Stimulated activated CD4-positive, alpha-beta T cell treated with anti-CD3 and anti-CD28 coated beads, Interleukin-15, amount 100 ng/mL, for 24 hours (primary cell): ENCODE measurements around the gene FOXO3.
"Not testable (repeated sequence)": the region's sequence is repeated elsewhere in the genome, so short reads cannot be mapped to it uniquely, and the experiment has no call there.

ENCODE experiments used
- DNase-seq: peaks from one replicate; pipeline ENCODE4 v3.0.0-alpha.2; 2020

FOXO3 gene

DNA sequence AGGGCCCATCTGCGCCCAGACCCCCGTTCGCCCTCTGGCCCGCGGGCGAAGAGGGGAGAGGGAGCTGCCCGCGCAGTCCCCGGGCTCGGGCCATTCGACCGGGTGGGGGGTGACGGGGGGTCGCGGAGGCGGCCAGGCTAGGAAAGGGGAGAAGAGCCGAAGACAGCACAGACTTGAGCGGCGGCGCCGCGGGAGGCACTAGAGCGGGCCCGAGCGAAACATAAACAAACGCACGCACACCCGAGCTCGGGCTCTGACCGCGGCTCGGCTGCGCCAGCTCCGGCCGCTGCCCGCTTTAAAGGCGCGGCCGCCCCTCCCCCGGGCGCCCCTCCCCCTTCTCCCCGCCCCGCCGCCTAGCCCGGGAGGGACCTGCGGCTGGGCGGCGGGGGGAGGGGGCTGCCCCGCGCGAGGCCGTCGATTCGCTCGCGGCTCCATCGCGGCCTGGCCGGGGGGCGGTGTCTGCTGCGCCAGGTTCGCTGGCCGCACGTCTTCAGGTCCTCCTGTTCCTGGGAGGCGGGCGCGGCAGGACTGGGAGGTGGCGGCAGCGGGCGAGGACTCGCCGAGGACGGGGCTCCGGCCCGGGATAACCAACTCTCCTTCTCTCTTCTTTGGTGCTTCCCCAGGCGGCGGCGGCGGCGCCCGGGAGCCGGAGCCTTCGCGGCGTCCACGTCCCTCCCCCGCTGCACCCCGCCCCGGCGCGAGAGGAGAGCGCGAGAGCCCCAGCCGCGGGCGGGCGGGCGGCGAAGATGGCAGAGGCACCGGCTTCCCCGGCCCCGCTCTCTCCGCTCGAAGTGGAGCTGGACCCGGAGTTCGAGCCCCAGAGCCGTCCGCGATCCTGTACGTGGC, at the start of gene FOXO3:
FOXO3 (plus strand) TSS at position 455 of the 846 bp plus-strand sequence; CDS start at position 747, 292 bp downstream.
- DNase-seq: peak; percentile 73

DNA sequence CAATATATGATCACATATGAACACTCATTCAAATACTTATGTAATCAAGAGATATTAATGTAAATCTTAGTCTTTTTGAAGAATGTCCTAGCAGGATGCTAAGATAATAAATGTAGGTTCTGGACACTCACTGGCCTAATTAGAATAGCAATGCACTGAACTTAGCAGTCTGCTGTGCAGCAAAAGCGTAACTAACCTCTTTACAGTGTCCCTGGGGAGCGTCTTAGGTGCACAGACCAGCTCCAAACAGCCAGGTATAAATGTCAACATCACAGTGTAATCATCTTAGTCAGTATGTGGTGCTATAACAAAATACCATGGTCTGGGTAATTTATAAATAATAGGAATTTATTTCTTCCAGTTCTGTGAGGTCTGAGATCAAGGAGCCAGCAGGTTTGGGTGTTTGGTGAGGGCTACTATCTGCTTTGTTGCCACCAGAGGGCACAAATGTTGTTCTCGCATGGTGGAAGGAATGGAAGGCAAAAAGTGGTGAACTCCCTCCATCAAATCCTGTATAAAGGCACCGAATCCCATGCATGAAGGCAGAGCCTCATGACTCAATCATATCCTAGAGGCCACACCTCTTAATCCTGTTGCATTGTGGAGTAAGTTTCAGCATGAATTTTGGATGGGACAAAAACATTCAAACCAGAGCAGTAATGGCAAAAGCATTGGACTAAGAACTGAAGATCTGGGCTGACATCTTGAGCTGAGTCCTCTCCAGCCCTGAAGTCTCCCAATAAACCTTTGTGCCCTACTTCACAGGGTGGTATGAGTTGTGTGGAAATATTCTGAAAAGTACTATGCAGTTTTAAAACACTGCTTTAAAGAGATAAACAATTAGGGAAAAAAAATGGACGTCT, 41.8 kb upstream of the FOXO3 start:
- peak; percentile 10 for DNase-seq

DNA sequence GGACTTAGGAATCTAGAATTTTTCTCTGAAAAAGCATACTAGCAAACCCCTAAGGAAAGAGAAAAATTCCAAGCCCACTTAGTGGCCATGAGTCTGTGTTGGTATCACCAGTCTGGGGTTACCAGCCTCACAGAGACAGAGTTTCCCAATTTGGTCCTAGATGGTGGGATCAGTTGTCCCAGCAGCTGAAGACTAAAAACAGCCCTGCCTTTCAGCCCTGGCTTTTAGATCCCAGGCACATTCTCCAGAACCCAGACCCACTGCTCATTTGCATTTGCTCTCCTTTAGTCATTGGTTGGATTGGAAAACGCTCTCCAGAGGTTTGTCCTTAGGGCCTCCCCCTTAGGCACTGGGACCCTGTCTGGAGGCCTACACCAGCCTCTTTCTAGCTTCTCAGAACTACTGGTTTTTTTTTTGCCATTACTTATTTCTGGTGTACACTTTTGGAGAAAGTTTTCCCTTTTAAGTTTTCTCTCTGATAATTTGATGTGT, 39.1 kb upstream of the FOXO3 start:
- no peak for DNase-seq

DNA sequence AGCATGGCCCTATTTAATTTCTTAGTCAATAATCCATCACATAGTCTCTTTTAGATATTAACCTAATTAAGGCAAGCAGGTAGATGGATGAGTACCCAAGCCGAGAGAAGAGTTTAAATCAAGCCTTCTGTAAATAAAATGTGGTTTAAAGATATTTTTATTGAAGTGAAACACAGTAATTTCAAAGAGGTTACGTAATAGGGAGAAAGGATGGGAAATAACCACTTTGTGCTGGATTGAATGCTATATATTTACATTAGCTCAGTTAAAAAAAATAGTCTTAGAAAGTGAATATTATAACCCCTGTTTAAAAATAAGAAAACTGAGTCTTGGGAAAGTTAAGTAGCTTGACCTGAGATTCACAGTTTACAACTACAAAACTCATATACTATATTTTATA, 37.0 kb upstream of the FOXO3 start:
- DNase-seq: no peak

DNA sequence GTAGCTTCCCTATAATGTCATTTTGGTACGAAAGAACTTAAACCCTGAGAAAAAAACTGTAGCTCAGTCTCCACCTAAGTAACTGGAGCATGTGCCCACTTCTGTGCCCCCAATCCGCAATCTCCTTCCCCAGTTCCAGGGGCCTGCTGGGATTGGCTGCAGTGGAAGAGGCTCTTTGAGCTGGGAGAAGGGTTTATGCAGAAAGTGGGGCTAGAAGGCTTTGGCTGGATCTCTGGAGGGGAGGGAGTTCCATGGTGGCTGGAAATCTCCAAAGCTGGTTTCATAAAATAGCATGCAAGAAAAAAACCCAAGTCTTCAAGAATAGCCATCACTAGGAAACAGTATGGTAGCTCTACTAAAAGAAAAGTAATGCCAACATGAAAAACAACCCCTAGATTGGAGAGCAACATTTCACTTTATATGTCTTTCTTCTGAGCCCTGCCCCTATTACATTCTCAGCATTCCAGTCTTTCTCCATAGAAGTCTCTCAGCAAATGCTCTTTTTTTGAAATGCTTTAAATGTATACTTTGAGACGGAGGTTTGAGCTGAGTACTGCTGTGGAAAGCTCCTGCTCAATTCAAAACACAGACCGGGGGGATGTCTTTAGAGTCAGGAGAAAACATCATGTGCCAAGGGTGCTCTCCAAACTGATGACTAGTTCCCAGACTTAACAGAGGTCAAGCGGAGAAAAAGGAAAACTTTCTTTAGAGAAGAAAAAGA, 36.0 kb upstream of the FOXO3 start:
- DNase-seq: no peak

DNA sequence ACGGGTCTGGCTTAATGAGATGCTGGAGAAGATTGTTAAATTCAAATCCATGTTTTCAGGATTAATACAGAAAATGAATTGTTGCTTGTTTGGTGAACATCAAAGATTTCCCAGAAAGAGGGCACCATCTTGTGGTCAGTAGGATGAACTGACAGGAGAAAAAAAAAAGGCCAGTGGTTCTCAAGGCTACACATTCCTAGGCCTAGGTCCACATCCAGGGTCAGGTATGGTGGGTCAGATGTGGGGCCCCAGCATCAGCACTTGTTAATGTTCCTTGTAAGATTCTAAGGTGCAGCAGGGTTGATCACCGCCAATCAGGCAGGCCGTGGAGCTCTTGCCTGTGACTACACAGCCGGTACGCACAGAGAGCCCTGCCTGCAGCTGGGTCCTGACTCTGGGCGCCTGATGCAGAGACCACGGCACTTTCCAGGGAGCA, 34.0 kb upstream of the FOXO3 start:
- DNase-seq: no peak

DNA sequence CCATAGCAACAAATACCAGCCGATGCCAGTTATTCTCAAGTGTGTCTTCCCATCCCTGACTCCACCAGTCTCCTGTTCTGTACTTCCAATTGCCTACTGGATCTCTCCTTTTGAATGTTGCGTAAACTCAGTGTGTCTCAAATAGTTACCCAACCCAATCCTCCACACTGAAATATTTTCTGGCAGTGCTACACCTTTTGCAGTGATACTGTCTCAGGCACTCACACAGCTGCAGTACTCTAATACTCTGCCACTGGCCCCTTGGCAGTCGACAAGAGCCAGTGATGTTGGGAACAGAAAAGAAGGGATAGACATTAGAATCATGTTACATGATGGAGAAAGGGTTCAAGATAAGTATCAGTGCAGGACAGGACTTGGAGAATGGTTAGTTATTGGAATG, 31.8 kb upstream of the FOXO3 start:
- DNase-seq: no peak

DNA sequence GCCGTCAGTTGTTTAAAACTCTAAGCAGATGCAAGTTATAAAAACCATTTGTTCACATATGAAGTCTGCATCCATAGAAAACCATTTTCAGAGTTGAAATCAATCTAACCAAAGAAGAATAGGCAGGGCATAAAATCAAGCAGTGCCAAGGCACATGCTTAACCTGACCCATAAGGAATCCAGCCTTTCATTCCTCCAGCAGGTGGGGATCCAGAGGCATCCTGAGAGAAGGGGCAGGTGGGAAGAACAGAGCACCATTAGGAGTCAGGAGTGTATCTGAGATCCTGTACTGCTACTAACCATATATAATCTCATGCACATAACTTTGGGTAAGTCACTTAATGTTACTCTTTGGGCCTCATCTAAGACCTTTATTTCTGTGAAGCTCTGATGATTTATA, 29.4 kb upstream of the FOXO3 start:
- DNase-seq: no peak

DNA sequence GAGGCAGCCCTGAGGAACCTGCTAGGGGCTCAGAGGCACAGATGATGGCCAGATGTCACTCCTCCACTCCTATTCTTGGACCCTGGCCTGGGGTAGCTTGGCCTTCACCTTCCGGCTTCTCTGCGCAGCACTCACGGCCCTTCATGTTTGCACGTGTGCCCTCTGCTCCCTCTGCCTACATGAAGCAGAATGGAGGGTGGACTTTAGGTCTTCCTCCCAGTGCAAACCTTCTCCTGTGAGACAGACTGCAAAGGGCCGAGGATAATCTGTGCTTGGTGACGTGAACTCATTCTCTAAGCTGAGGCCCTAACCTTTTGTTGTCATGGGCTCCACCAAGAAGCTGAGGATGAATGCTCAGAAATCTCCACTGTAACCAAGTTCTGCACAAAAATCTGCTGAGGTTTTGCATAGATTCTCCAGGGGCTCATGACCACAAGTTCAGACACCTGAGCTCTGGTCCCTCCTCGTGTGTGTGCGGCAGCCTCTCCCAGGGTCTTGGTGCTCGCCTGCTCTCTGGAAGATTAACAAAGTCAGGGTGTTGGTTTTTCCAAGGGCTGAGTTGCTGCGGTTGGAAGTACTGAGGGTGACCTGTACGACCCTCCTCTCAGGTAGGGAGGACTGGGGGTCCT, 25.5 kb upstream of the FOXO3 start:
- DNase-seq: no peak

DNA sequence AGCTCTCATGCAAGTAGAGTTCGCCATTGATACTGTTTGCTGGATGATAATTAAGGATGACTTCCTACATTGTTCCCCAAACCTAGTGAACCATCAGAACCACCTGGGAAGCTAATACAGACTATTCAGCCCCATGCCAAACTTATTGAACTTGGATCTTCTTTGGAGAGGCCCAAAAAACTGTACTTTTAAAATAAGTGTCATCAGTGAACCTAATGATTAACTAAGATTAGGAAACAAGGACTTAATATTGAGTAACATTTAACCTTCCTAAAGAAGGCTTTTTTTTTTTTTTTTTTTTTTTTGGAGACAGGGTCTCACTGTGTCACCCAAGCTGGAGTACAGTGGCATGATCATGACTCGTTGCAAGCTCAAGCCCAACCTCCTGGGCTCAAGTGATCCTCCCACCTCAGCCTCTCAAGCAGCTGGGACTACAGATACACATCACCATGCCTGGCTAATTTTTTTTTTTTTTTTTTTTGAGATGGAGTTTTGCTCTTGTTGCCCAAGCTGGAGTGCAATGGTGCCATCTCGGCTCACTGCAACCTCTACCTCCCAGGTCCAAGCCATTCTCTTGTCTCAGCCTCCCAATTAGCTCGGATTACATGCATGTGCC, 24.7 kb upstream of the FOXO3 start:
- not testable (repeated sequence) for DNase-seq

DNA sequence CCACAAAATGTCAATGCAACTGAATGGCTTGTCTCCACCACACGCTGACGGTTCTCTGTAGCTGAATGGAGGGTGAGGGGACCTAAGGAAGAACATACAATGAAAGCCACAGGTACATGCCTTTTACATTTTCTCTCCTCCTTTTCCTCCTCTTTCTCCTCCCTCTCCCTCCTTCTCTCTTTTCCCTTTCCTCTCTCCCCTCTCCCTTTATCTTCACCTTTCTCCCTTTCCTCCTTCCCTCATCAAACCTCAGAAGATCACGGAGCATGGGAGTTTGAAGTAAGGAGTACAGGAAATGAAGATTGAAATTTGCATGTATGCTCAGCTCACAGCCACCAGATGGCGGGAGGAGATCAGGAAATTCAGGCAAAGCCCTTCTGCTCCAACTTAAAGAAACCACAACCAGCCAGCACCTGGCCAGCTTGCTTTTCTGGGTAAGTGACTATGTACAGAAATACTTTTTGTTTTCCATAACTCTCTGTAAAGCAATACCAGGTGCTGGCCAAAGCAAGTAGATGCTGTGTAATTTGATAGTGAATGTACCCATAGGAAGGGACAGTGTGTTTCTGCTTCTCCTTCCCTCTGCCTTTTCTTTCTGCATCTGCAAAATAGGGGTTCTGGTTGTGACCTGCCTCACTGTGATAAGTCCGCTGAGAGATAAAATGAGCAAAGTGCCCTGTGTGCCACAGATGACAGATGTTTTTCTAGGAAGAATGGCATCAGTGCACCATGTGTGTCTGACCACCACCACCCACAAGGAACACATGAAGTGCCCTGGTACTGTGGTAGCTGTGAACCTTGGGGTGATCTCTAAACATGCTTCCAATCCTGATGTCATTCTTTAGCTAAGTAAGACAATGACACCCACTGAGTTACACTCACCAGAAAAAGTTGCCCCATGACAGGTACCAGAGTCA, 18.6 kb upstream of the FOXO3 start:
- DNase-seq: peak; percentile 72

DNA sequence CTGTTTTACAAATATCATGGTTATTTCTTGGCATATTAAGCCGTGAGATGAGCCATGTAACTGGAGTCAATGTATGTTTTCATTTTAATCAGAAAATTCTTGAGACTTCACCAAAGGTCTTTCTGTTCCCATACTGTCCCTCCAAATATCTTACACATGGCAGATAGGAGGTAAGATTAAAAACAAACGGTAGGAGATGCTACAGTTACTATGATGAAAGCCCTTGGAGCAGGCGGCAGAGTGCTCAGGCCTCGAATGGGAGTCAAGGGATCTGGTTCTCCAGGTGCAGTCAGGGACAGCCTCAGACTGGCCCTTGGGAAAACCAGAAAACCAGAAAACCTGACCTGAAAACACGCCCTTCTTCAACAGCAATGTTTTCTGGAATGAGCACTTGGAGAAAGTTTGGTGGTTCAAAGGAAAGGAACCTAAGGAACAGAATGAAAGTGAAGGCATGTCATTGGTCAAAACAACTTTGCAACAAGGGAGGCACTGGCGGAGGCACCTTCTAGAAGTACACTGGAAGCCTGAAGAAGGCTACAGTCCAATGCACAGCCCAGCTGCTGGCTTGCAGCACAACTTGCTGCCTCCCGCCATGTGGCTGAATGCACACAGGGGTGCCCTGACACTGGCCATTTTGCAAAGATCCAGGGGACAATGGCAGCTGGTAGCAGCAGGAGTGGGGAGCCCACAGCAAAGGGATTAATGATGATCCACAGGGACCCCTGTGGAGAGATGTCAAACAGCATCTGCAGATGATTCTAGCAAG, 17.4 kb upstream of the FOXO3 start:
- DNase-seq: no peak

DNA sequence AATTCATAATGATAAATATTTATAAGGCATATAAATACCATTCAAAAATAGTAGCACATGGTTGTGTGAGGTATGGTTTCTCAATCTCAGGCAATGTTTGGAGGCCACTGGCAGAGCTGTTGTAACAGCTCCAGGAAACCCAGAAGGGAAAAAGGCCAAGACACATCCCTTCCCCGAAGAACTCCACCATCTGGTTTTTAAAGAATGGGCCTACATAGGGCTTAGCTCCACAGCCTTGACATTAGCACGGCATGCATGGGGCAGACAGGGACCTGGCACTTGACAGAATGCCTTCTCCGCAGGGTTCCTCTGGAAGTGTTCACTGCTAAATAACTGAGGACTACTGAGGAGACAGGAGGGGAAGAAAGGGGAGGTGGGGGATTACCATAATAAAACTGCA, 16.1 kb upstream of the FOXO3 start:
- DNase-seq: no peak

DNA sequence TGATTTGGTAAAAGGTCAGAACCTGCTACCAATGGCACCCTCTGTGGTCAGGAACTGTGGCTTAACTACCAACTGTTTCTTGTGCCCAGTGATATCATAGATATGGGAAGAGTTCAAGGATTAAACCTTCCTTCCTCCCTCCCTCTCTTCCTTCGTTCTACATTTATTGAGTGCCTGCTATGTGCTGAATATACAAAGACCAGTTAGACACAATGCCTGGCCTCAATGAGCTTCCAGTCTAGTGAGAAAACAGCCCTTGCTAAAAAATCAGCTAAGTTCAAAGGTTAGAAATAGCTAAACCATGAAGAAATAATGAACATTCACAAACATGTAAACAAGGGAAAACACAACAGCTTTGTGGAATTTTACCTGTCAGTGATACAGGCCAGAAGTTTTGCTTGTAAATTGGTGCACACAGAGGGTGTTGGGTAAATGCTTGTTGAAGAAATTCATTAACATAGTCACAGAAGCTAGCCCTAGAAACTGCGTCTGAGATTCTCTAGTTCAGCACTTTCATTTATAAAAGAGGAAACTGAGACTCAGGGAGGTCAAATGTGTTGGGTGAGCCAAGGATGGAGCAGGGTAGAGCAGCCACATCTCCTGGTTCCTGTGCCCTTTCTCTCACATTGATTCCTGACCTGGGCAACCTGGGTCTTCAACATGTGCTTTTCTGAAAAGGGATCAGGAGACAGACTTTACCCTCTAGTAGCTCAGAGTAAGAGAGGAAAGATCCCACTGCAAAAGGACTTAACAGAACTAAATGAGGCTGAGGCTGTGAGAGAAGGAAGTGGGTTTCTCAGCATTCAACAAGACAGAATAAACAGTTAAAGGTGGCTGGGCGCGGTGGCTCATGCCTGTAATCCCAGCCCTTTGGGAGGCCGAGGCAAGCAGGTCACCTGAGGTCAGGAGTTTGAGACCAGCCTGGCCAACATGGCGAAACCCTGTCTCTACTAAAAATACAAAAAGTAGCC, 14.4 kb upstream of the FOXO3 start:
- no peak for DNase-seq

DNA sequence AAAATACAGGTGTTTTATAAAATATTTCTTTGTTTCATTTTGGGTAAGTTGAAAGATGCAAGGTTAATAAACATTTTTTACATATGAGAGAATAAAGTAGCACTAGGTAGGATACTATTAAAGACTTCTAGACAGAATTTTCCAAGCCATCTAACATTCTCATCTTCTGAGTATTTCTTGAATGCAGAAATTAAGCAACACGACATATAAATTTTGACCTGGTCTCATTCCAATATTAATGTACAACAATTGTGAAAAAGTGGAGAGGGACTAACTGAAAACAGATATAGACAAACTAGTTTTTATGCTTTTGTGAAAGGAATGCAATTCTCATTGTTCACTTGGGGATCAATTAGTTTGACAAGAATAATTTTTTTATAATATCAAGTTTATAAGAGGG, 11.5 kb upstream of the FOXO3 start:
- DNase-seq: no peak

DNA sequence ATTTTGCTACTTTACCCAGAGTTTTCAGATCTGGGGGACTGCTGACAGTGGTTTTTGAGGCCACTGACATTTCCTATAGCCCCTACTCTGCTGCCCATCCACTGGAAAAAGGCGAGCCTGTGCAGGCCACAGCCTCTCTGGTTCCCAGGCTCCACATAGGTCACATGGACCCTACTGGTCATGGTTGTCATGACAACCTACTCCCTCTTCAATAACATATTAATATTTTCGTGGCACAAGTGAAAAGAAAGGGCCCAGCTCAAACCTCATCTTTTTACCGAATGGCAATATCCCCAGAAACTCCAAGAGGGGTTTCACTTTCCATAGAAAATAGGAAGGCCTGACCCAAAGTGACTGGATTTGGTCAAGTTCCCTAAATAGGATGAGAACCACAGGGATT, 11.0 kb upstream of the FOXO3 start:
- DNase-seq: no peak

DNA sequence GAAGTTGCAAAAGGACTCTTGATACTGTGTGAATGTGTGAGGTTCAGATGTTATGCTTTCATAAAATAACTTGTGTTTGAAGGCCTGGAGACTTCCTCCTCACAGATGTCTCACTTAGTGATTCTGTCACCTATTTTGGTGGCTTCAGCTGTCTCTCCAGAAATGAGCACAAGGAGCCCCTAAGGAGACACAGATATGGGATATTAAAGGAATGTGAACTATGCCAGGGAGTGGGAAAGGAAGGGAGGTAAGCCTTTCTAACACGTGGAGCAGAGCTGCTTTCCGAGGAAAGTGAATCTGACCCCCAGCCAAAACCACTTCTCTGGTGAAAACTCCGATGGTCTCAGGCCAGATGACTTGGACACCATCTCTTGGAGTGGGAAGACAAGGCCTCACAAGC, 10.5 kb upstream of the FOXO3 start:
- DNase-seq: no peak

DNA sequence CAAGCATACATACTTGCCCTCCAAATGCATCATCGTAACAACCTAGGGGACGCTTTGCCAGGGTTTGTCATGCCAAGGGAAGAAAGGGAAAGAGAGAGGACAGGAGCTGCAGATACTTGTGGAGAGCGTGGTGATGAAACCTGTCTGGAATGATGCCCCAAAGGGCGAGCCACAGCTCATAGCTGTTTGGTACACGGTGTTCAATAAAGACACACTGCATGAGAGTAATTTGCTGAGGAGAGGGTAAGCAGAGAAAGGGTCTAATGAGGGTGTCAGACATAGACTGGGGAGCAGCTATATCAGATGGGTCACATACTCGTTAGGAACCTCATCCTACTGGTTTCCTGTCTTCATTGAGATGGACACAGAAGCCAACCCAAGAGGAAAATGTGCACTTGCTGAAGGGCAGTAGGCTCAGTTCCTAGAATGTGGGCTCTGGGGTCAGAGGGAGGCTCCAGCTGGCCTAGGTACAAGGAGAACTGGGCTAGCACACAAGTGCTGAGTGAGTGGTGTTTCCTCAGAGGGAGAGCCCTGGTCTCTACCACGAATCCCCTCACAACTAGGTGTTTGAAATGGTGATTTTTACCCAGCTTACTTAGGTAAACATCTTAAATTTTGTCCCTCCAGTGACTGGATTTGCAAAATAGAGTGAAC, 5.2 kb upstream of the FOXO3 start:
- DNase-seq: no peak
